Thoracic aorta (tissue), 2 donors: Measurements from ENCODE around the gene BCL2. TPM values are rescaled to one million over a fixed set of nuclear protein-coding genes. Genes with fewer than 3 reads are reported as not detected.
A peak's percentile ranks its signal among the peaks of the same experiment; 100 is the strongest.

Experiments used
- ATAC-seq: fragments of 150-250 bp; one replicate; pipeline ENCODE4 v1.8.0; 2017; ENCODE audit warnings: low read depth; ENCODE audit not compliant: insufficient number of reproducible peaks, low FRiP score
- DNase-seq: peaks from one replicate; pipeline ENCODE4 v3.0.0-alpha.2; 2020; ENCODE audit warnings: low spot score
- H3K27ac ChIP-seq, 2 donors: fragments of 200-600 bp; sonication (generic); 1 replicate in 1 of 2; 2 replicates in 1 of 2; pipeline ENCODE4 v1.5.1; 2016; ENCODE audit warnings: mild to moderate bottlenecking in 2 of 2, moderate library complexity in 2 of 2
- H3K27me3 ChIP-seq: fragments of 200-600 bp; sonication (generic); replicated peaks from 2 replicates; pipeline ENCODE4 v1.6.0; 2016; ENCODE audit warnings: mild to moderate bottlenecking; ENCODE audit not compliant: insufficient read depth
- H3K36me3 ChIP-seq: fragments of 200-600 bp; sonication (generic); one replicate; pipeline ENCODE4 v1.5.1; 2016
- H3K4me1 ChIP-seq, 2 donors: fragments of 200-600 bp; sonication (generic); 1 replicate in 1 of 2; 2 replicates in 1 of 2; pipeline versions ENCODE4 v1.5.1 to v1.6.0; 2016; ENCODE audit warnings: low read depth in 2 of 2, mild to moderate bottlenecking in 1 of 2; ENCODE audit not compliant: control insufficient read depth in 1 of 2
- H3K4me3 ChIP-seq: fragments of 200-600 bp; sonication (generic); 2 replicates; pipeline ENCODE4 v1.5.1; 2016; ENCODE audit warnings: mild to moderate bottlenecking
- H3K9me3 ChIP-seq: fragments of 200-600 bp; sonication (generic); 2 replicates; pipeline ENCODE4 v1.5.1; 2016
- total RNA-seq, 2 donors: library from RNA; depleted of rRNA; stranded (reverse); fragments of >200 nt; gene quantifications; one replicate each; pipeline versions ENCODE4 v1.1.0 to v1.2.3, GENCODE V29; 2016
- TF ChIP-seq, protein P1 (sequence below): fragments of 200-600 bp; sonication (generic); IDR thresholded peaks from one replicate; pipeline ENCODE4 v1.5.1; 2019; ENCODE audit warnings: antibody characterized with exemption

The BCL2 gene
- total RNA-seq, 2 donors from 2014 or later: 22.9 to 29.3 TPM

DNA sequence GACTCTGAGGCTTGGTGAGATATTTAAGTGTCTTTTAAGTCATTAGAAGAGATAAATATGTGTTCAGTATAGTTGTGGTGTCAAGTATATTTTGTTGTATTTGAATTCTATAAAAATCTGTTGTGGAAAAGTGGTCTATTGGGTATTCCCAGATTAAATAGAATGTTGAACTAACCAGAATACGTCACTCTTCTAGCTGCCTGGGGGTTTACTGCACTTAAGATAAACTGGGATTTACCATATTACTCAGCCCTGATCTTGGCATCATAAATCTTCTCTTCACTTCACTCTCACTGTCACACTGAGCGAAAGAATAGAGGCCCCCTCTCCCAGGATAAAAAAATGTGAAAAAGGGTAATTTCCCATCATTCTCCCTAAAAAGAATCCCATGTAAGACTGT, 129.8 kb downstream of the BCL2 start:
- no peak for DNase-seq
- Histone ChIP-seq H3K4me1 (peaks cover 9 to 28% of the 10 kb centered on the region in 2 donors), H3K36me3 (no peaks in the 10 kb centered on the region), H3K27ac (no peak overlapping the region), H3K27me3 (no peaks in the 10 kb centered on the region), H3K9me3 (no peaks in the 10 kb centered on the region), H3K4me3 (no peak overlapping the region)
- ATAC-seq: no peak
- TF ChIP-seq, protein P1, sequence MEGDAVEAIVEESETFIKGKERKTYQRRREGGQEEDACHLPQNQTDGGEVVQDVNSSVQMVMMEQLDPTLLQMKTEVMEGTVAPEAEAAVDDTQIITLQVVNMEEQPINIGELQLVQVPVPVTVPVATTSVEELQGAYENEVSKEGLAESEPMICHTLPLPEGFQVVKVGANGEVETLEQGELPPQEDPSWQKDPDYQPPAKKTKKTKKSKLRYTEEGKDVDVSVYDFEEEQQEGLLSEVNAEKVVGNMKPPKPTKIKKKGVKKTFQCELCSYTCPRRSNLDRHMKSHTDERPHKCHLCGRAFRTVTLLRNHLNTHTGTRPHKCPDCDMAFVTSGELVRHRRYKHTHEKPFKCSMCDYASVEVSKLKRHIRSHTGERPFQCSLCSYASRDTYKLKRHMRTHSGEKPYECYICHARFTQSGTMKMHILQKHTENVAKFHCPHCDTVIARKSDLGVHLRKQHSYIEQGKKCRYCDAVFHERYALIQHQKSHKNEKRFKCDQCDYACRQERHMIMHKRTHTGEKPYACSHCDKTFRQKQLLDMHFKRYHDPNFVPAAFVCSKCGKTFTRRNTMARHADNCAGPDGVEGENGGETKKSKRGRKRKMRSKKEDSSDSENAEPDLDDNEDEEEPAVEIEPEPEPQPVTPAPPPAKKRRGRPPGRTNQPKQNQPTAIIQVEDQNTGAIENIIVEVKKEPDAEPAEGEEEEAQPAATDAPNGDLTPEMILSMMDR: no peak

DNA sequence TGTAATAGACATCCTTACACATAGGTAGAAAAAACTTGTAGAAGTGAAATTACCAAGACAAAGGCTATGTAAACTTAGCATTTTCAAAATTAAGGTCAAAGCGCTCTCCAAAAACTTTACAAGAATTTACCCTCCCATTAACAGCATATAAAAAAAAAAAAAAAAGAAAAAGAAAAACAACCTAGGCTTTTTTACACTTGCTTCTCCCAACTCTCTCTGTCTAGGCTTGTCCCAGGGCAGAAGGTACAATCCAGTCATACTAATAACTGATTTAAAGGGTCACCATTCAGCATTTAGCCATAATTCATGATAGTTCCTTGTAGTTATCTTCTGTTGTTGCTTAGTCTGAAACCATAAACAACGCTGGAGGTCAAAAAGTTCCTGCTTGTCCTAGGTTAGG, 130.5 kb downstream of the BCL2 start:
- Histone ChIP-seq H3K27me3 (no peaks in the 10 kb centered on the region), H3K36me3 (no peaks in the 10 kb centered on the region), H3K9me3 (no peaks in the 10 kb centered on the region), H3K4me1 (peaks cover 9 to 28% of the 10 kb centered on the region in 2 donors), H3K4me3 (no peak overlapping the region), H3K27ac (no peak overlapping the region)
- no peak for ATAC-seq
- DNase-seq: no peak
- TF ChIP-seq, protein P1: no peak

DNA sequence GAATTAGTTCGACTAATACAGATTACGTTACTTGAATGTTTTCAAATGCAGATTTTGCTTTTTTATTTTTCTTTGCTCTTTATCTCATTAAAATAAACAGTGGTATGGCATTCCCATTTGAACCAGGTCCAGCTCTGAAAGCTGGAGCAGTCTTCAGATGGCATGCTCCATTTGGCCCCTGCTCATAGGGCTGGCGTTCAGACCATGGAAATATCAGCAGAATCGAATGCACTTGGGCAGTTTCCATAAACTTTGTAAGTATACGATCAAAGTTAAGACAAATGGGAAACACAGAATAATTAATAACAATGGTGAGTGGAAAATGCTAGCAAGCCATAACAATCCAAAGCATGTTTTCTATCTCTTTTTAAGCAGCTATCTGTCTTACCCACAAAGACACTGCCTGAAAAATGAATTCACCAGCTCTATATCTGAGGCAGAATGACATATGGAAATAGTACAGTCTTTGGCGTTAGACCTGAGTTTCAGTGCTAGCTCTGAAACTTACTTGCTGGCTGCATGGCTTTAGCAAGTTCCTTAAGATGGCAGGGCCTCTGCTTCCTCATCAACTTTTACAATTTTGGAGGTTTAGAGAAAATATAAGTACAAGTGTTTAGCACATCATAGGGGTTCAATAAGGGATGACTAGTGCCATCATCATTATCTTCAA, 131.6 kb downstream of the BCL2 start:
- Histone ChIP-seq H3K27me3 (no peaks in the 10 kb centered on the region), H3K36me3 (no peaks in the 10 kb centered on the region), H3K9me3 (no peaks in the 10 kb centered on the region), H3K4me3 (peak overlapping the region; percentile 11), H3K27ac (peak overlapping the region in 1 of 2 donors; percentile 25), H3K4me1 (peaks cover 9 to 28% of the 10 kb centered on the region in 2 donors)
- DNase-seq (no peak), ATAC-seq (no peak)
- TF ChIP-seq, protein P1: no peak

DNA sequence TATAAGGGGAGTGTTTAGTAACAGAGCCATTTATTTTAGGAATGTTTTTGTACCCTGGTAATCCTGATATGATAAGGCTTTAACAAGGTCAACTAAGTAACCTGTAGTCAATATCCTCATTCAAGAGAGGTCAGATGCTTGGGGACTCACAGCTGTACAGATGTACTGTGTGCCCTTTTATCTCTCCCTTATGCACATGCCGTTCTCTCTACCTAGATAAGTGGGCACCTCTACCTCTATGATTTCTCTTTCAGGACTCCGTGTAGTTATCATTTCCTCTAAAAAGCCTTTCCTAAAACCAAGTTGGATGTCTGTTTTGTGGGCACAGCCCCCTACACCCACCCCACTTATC, 132.4 kb downstream of the BCL2 start:
- no peaks in the 10 kb centered on the region for H3K9me3 ChIP-seq
- H3K36me3 ChIP-seq: no peaks in the 10 kb centered on the region
- no peak overlapping the region for H3K4me3 ChIP-seq
- peak overlapping the region in 1 of 2 donors; percentile 25 for H3K27ac ChIP-seq
- TF ChIP-seq, protein P1: no peak
- no peaks in the 10 kb centered on the region for H3K27me3 ChIP-seq
- DNase-seq (no peak), ATAC-seq (no peak)
- peaks cover 9 to 31% of the 10 kb centered on the region in 2 donors for H3K4me1 ChIP-seq

DNA sequence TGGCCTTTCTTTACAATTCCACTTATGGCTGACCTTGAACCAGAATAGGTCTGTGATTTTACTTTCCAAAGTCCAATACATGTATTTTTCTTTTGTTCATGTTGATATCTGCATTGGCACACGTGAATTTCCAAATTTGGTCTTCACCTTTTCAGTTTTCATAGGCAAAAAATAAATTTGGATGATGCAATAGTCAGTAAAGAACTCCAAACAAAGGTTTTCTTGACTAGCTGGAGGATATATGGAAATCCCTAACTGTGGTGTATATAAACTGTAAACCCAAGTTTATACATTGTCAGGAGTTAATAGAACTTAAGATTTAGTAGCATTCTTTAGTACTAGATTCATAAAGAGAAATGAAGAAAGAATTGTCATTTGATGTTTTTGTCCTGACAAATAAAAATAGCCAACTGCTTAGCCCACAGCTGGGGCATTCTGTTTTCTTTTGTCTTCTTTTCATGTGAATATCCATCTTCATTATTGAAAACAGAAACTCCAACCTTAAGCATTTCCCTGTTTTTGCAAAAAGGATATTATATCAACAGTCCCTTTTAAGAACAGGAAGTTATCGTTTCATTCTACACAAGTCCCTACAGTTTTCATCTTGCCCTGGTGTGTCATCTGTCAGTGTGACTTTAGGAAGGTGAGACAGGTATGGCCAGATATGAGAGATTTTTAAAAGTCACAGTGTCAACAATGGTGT, 132.9 kb downstream of the BCL2 start:
- peaks cover 9 to 36% of the 10 kb centered on the region in 2 donors for H3K4me1 ChIP-seq

More for the DNA sequence above, 132.9 kb downstream of the BCL2 start:
- ATAC-seq: no peak
- H3K27me3 ChIP-seq: no peaks in the 10 kb centered on the region
- H3K9me3 ChIP-seq: no peaks in the 10 kb centered on the region
- TF ChIP-seq, protein P1: no peak
- H3K36me3 ChIP-seq: no peaks in the 10 kb centered on the region
- peak overlapping the region in 1 of 2 donors; percentile 25 for H3K27ac ChIP-seq
- no peak for DNase-seq
- H3K4me3 ChIP-seq: no peak overlapping the region
